B cell (primary cell): Measurements from ENCODE around the gene COA7. TPM values are rescaled to one million over a fixed set of nuclear protein-coding genes. Genes with fewer than 3 reads are reported as not detected.
"Not testable (repeated sequence)": the region's sequence is repeated elsewhere in the genome, so short reads cannot be mapped to it uniquely, and the experiment has no call there.

Source experiments
- ATAC-seq: fragments of 200-7000 bp; cut with Tn5 transposase; one replicate; pipeline ENCODE4 v1.10.0; 2021; ENCODE audit warnings: low read depth, mild to moderate bottlenecking, moderate number of reproducible peaks, moderate library complexity
- CTCF ChIA-PET: fragments of 350-600 bp; sonication (Branson Sonifier 250); formaldehyde crosslinking; loops from one replicate; lab custom pipeline; 2021; ENCODE audit warnings: antibody characterized with exemption, inconsistent platforms; lab: Charles Lee
- POLR2A ChIA-PET: fragments of 350-600 bp; sonication (Branson Sonifier 250); formaldehyde crosslinking; loops from one replicate; lab custom pipeline; 2021; ENCODE audit warnings: antibody characterized with exemption; lab: Charles Lee
- DNase-seq: peaks from one replicate; pipeline ENCODE4 v3.0.0; 2013
- H2AFZ ChIP-seq: 2 replicates; pipeline ENCODE4 v1.6.1; 2012; ENCODE audit warnings: mild to moderate bottlenecking, low read depth, low read length; ENCODE audit not compliant: insufficient read depth, poor library complexity, severe bottlenecking
- H3K27ac ChIP-seq, 2 donors: 1 replicate in 1 of 2; 2 replicates in 1 of 2; pipeline ENCODE4 v1.5.1; 2012 to 2013; ENCODE audit warnings: low read length in 2 of 2, mild to moderate bottlenecking in 2 of 2, moderate library complexity in 1 of 2
- H3K27me3 ChIP-seq, 4 experiments: fragments of 200-600 bp in 1 of 4; sonication (generic) in 1 of 4; replicated peaks in 1 of 4; 1 replicate in 2 of 4; 2 replicates in 2 of 4; pipeline versions ENCODE4 v1.6.1 to v1.7.0; 2013 to 2016; ENCODE audit warnings: low read length in 3 of 4, mild to moderate bottlenecking in 2 of 4, mixed read lengths in 1 of 4, moderate library complexity in 1 of 4; ENCODE audit not compliant: insufficient read depth in 4 of 4, control insufficient read depth in 3 of 4; ENCODE audit errors: control extremely low read depth in 1 of 4
- H3K36me3 ChIP-seq, 2 experiments: replicated peaks in 1 of 2; 1 replicate in 1 of 2; 2 replicates in 1 of 2; pipeline versions ENCODE4 v1.6.1 to v1.7.1; 2013; ENCODE audit warnings: low read length in 1 of 2; ENCODE audit not compliant: insufficient read depth in 2 of 2, control insufficient read depth in 1 of 2; ENCODE audit errors: control extremely low read depth in 1 of 2, extremely low read depth in 1 of 2
- H3K4me1 ChIP-seq, 2 donors: fragments of 200-600 bp in 1 of 2; sonication (generic) in 1 of 2; 1 replicate in 1 of 2; 2 replicates in 1 of 2; pipeline versions ENCODE4 v1.5.1 to v1.6.1; 2013 to 2017; ENCODE audit warnings: low read length in 2 of 2; ENCODE audit not compliant: control insufficient read depth in 2 of 2, insufficient read depth in 2 of 2
- H3K4me2 ChIP-seq: replicated peaks from 2 replicates; pipeline ENCODE3; 2012; ENCODE audit warnings: mild to moderate bottlenecking, low read depth, low read length; ENCODE audit not compliant: poor library complexity, severe bottlenecking
- H3K4me3 ChIP-seq, 5 experiments: fragments of 200-600 bp in 1 of 5; sonication (generic) in 1 of 5; 1 replicate in 3 of 5; 2 replicates in 2 of 5; pipeline versions ENCODE4 v1.5.1 to v1.7.0; 2011 to 2016; ENCODE audit warnings: low read length in 4 of 5, mild to moderate bottlenecking in 4 of 5, low read depth in 2 of 5, control low read depth in 1 of 5, moderate library complexity in 1 of 5; ENCODE audit not compliant: insufficient read depth in 1 of 5; ENCODE audit errors: control extremely low read depth in 1 of 5, extremely low read depth in 1 of 5
- H3K79me2 ChIP-seq: fragments of 200-600 bp; sonication (generic); one replicate; pipeline ENCODE4 v1.6.0; 2016; ENCODE audit warnings: low read length; ENCODE audit not compliant: control insufficient read depth, insufficient read depth
- H3K9ac ChIP-seq: fragments of 200-600 bp; sonication (generic); 2 replicates; pipeline ENCODE4 v1.6.1; 2017; ENCODE audit warnings: mild to moderate bottlenecking, low read length, moderate library complexity
- H3K9me3 ChIP-seq, 3 donors: one replicate each; pipeline versions ENCODE4 v1.6.1 to v1.7.1; 2013; ENCODE audit warnings: low read length in 2 of 3; ENCODE audit not compliant: control insufficient read depth in 2 of 3, insufficient read depth in 1 of 3; ENCODE audit errors: control extremely low read depth in 1 of 3
- H4K20me1 ChIP-seq: 2 replicates; pipeline ENCODE4 v1.6.0; 2012; ENCODE audit warnings: mild to moderate bottlenecking, low read length; ENCODE audit not compliant: insufficient read depth, control insufficient read depth, poor library complexity, severe bottlenecking
- H3K27ac Mint-ChIP-seq: one replicate; pipeline ENCODE4 v1.8.0; 2021; ENCODE audit warnings: mixed read lengths
- H3K27me3 Mint-ChIP-seq: one replicate; pipeline ENCODE4 v1.8.0; 2021; ENCODE audit warnings: mixed read lengths
- H3K4me1 Mint-ChIP-seq: one replicate; pipeline ENCODE4 v1.8.0; 2021; ENCODE audit warnings: mixed read lengths
- H3K4me3 Mint-ChIP-seq: one replicate; pipeline ENCODE4 v1.8.0; 2021; ENCODE audit warnings: mixed read lengths
- H3K9me3 Mint-ChIP-seq: one replicate; pipeline ENCODE4 v1.8.0; 2022; ENCODE audit warnings: mixed read lengths; ENCODE audit not compliant: insufficient read depth
- CTCF ChIP-seq: fragments of 200-600 bp; IDR thresholded peaks from one replicate; pipeline ENCODE4 v1.8.0; 2022; ENCODE audit warnings: antibody characterized with exemption, mild to moderate bottlenecking
- EZH2 ChIP-seq: IDR thresholded peaks from 2 replicates; pipeline ENCODE4 v1.6.1; 2012; ENCODE audit warnings: borderline replicate concordance, low read depth, mild to moderate bottlenecking, moderate library complexity, low read length; ENCODE audit not compliant: insufficient read depth, poor library complexity, severe bottlenecking
- WGBS: methylation state at CpG from one replicate; pipeline ENCODE4 v1.1.5; 2013; ENCODE audit warnings: missing lambda C conversion rate; ENCODE audit not compliant: insufficient coverage; 5-methylcytosine and 5-hydroxymethylcytosine counted together
- intact Hi-C: fragments of 100-400 bp; cut with micrococcal nuclease; formaldehyde crosslinking; loops from one replicate; pipeline ENCODE4 v1.10.0; 2022
- polyA plus RNA-seq: library from polyadenylated mRNA; depleted of rRNA; stranded (reverse); fragments of >200 nt; gene quantifications from 2 replicates; pipeline ENCODE4 v1.2.3, GENCODE V29; 2012
- total RNA-seq, 2 donors: library from RNA; stranded (reverse); fragments of 120-200 nt in 1 of 2; gene quantifications; 1 replicate in 1 of 2; 2 replicates in 1 of 2; pipeline versions ENCODE4 v1.2.3 to v1.2.4, GENCODE V29; 2013 to 2022

COA7 gene
- total and polyA plus RNA-seq, 2 donors (not counting 1 experiment from before 2014, with no cell fraction given): 1.3 to 11.3 TPM

GRCh38 chr1:52695627-52696026 is 2.5 kb downstream of the COA7 start:
- no peaks in the 10 kb centered on the region for H3K27me3 ChIP-seq
- POLR2A ChIA-PET: interaction anchor here (0.6 kb wide), 1 partner anchor 21 kb away, joined by 3 read pairs; no protein-coding TSS in a partner anchor
- no peak overlapping the region for H3K27ac ChIP-seq
- H3K79me2 ChIP-seq: peaks cover 2% of the 10 kb centered on the region
- Mint-ChIP-seq H3K27me3 (no peaks in the 10 kb centered on the region), H3K27ac (peak overlapping the region; percentile 44), H3K9me3 (no peaks in the 10 kb centered on the region), H3K4me1 (peaks cover 24% of the 10 kb centered on the region), H3K4me3 (peak overlapping the region; percentile 40)
- WGBS: 100% methylated on average over 5 of the region's 7 CpGs
- H2AFZ ChIP-seq: no peak overlapping the region
- CTCF ChIA-PET: no interaction called here
- no peak overlapping the region for H3K4me2 ChIP-seq
- intact Hi-C loops: no loop called here
- no peaks in the 10 kb centered on the region for H4K20me1 ChIP-seq
- H3K4me3 ChIP-seq: no peak overlapping the region
- DNase-seq: no peak
- peaks cover 4 to 17% of the 10 kb centered on the region in 2 donors for H3K4me1 ChIP-seq
- TF ChIP-seq EZH2: no peak
- TF ChIP-seq CTCF: no peak
- H3K36me3 ChIP-seq: peaks cover 0 to 7% of the 10 kb centered on the region in 2 experiments
- H3K9ac ChIP-seq: no peak overlapping the region
- H3K9me3 ChIP-seq: no peaks in the 10 kb centered on the region
- ATAC-seq: no peak

- no peak overlapping the region for H3K9ac ChIP-seq
- Mint-ChIP-seq H3K27ac (no peak overlapping the region), H3K4me3 (no peak overlapping the region), H3K9me3 (no peaks in the 10 kb centered on the region), H3K4me1 (peaks cover 24% of the 10 kb centered on the region), H3K27me3 (no peaks in the 10 kb centered on the region)
- ATAC-seq (no peak), DNase-seq (no peak)
- no peaks in the 10 kb centered on the region for H4K20me1 ChIP-seq
- peaks cover 0 to 7% of the 10 kb centered on the region in 2 experiments for H3K36me3 ChIP-seq
- H3K4me1 ChIP-seq: peaks cover 4 to 17% of the 10 kb centered on the region in 2 donors
- H3K27me3 ChIP-seq: no peaks in the 10 kb centered on the region
- peaks cover 2% of the 10 kb centered on the region for H3K79me2 ChIP-seq
- intact Hi-C loops: no loop called here
- WGBS: 100% methylated on average over 1 of the region's 1 CpG
- no peaks in the 10 kb centered on the region for H3K9me3 ChIP-seq
- ChIA-PET POLR2A (no interaction called here), CTCF (interaction anchor here (0.6 to 1.0 kb wide), 2 partner anchors 144 to 797 kb away, joined by 3 read pairs; no protein-coding TSS in a partner anchor)
- no peak overlapping the region for H3K4me2 ChIP-seq
- TF ChIP-seq EZH2 (no peak), CTCF (no peak)
- H3K27ac ChIP-seq: no peak overlapping the region
- no peak overlapping the region for H2AFZ ChIP-seq
- no peak overlapping the region for H3K4me3 ChIP-seq
Measured at GRCh38 chr1:52693843-52694242, 4.3 kb downstream of the COA7 start.

- H3K9me3 Mint-ChIP-seq, POLR2A ChIA-PET, H3K27ac ChIP-seq, ATAC-seq, DNase-seq, intact Hi-C loops, H2AFZ ChIP-seq, H3K9ac ChIP-seq, H3K4me2 ChIP-seq, H3K79me2 ChIP-seq, H3K9me3 ChIP-seq, H3K36me3 ChIP-seq, H4K20me1 ChIP-seq, H3K27me3 ChIP-seq, H3K4me3 Mint-ChIP-seq, H3K27ac Mint-ChIP-seq, H3K27me3 Mint-ChIP-seq, H3K4me3 ChIP-seq: not testable (repeated sequence)
- CTCF ChIA-PET: interaction anchor here (0.6 to 1.0 kb wide), 2 partner anchors 143 to 797 kb away, joined by 3 read pairs; no protein-coding TSS in a partner anchor
- WGBS: 95% methylated on average over 3 of the region's 10 CpGs
- peaks cover 0 to 12% of the 10 kb centered on the region in 2 donors for H3K4me1 ChIP-seq
- peaks cover 20% of the 10 kb centered on the region for H3K4me1 Mint-ChIP-seq
Measured at GRCh38 chr1:52693351-52693750, 4.8 kb downstream of the COA7 start.
